Activated T-cell treated with anti-CD3 and anti-CD28 coated beads for 4 hours (primary cell): ENCODE results near the gene NR2F6.
A peak's percentile ranks its signal among the peaks of the same experiment; 100 is the strongest.

ENCODE experiments used
- DNase-seq: peaks from one replicate; pipeline ENCODE4 v3.0.0-alpha.2; 2020

The NR2F6 gene

DNA sequence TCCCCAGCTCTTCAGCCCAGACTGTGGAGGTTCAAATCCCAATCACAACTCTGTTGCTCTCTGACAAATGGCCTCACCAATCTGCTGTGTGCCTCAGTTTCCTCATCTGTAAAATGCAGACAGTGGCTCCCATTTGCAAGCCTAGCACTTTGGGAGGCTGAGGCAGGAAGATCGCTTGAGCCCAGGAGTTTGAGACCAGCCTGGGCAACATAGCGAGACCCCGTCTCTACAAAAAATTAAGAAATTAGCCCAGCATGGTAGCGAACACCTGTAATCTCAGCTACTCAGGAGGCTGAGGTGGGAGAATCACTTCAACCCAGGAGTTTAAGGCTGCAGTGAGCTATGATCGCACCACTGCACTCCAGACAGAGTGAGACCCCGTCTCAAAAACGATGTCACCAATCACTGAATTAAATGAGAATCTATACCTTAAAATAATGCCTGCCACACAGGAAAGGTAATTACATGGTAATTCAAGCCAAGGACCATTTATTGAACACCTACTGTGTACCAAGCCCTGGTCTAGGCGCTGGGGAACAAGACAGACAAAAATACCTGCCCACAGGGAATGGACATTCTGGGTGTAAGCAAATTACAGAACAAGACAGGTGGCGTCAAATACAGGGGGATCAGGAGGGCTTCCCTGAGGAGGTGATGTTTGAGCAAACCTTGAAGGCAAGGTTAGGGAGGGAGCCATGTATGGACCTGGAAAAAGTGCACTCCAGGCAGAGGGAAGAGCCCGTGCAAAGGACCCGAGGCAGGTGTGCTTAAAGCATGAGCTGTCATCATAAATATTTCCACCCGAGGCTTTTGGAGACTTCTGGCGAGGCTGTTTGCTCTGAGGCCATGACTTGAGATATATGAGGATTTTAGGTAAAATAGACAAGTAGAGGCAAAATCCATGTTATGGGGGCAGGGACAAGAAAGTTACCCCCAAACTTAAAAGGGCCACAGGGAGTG is 7.7 kb downstream of the NR2F6 start:
- DNase-seq, result no peak

- DNase-seq, result no peak
Measured at GRCh38 chr19:17236811-17237543, 8.7 kb downstream of the NR2F6 start.

- DNase-seq, result no peak
Measured at GRCh38 chr19:17235971-17236777, 9.5 kb downstream of the NR2F6 start.

DNA sequence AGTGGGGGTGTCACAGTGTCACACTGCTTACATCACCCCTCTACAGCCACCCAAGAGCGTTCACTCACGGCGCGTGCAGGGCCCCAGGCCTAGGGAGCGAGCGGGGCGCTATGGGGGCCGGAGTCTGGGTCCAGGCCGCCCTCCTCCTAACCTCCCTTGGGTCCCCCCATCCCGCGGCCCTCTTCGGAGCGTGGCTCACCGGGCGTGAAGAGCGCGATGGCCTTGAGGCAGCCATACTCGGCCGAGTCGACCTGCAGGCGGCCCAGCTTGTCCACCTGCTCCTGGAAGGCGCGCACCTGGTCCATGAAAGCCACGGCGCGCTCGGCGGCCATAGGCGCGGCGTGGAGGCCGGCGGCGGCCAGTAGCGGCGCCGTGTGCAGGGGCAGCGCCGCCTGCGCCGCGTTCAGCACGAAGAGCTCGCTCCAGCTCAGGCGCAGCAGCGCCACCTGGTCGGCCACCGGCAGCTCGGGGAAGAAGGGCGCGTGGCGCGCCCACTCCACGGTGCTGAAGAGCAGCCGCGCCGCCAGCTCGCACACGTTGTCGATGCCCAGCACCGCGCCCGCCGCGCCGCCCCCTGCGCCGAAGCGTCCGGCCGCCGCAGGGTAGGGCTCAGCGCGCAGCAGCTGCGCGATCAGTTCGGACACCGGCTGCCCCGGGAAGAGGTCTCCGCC is 10.3 kb downstream of the NR2F6 start:
- DNase-seq, result peak; percentile 51

DNA sequence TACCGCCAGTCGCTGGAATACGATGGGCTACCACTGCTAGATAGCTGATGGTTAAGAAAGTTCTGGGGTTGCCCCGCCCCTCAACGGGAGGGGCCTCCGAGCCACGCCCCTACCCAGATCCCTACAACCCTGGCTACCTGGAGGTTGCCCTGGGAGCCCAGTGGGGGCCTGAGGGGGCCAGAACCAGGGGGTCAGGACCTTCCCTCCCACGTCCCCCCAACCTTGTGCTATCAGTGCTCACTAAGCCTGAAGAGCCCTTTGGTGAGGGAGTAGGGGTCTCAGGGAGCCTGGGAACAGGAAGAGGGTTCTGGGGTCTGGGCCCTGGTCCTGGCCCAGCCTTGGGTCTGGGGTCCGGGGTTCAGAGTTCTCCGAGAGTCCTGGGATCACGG is 10.8 kb downstream of the NR2F6 start:
- peak; percentile 50 for DNase-seq

DNA sequence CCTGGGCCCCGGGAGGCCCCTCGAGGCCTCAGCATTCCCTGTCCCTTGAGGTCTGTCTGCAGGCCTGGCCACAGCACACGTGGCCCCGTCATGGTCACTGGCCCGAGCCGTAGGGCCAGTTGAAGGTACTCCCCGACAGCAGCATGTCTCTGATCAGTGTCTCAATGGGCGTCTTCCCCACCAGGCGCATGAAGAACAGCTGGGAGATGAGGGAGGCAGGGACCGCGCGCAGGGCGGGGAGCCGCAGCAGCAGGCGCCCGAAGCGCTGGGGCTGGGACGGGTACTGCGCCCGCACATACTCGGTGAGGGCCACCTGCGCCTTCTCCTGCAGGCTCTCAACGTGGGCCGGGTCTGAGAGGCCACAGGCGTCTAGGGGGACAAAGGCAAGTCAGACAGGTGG is 13.5 kb downstream of the NR2F6 start:
- DNase-seq, result no peak

- no peak for DNase-seq
Measured at GRCh38 chr19:17229890-17230289, 15.8 kb downstream of the NR2F6 start.

GRCh38 chr19:17227798-17228367 is 17.8 kb downstream of the NR2F6 start:
- no peak for DNase-seq

GRCh38 chr19:17226002-17226933 is 19.5 kb downstream of the NR2F6 start, which contains the start of gene OCEL1:
Gene OCEL1, plus strand, starts transcription at chr19:17226226. Its CDS starts 22 bp downstream, at chr19:17226248.
- peak; percentile 92 for DNase-seq

DNA sequence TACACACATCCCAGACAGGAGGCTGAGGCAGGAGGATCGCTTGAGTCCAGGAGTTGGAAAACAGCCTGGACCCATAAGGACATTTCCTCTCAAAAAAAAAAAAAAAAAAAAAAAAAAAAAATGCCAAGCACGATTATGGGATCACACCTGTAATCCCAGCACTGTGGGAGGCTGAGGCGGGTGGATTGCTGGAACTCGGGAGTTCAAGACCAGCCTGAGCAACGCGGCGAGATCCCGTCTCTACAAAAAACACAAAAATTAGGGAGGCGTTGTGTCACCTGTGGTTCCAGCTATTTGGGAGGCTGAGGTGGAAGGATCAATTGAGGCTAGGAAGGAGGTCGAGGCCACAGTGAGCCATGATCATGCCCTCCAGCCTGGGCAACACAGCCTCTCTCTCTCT is 20.7 kb downstream of the NR2F6 start:
- DNase-seq, result no peak

GRCh38 chr19:17220207-17220758 is 25.4 kb downstream of the NR2F6 start:
- DNase-seq, result no peak

GRCh38 chr19:17219286-17219685 is 26.4 kb downstream of the NR2F6 start:
- no peak for DNase-seq

DNA sequence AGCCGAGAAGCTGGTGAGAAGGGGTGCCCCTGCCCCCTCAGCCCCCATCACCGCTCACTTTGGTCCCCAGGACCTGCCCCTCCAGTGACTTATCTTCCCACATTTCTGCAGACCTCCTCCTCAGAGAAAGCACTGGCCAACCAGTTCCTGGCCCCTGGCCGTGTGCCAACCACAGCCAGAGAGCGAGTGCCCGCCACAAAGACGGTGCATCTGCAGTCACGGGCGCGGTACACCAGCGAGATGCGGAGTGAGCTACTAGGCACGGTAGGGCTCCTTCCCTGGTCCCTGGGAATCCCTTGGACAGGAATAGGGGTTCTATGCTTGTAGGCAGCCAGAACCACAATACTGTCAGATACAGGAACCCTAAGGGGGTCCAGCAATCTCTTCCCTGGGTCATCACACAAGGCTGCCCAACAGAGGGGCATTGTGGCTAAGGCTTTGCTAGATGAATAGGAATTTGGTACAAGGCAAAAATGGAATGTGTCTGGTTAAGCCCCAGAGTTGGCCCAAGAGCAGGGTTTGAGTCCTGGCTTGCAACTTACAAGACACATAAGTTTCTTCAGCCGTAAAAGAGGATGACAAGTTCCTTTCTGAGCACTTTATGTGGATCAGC is 29.6 kb downstream of the NR2F6 start:
- no peak for DNase-seq

DNA sequence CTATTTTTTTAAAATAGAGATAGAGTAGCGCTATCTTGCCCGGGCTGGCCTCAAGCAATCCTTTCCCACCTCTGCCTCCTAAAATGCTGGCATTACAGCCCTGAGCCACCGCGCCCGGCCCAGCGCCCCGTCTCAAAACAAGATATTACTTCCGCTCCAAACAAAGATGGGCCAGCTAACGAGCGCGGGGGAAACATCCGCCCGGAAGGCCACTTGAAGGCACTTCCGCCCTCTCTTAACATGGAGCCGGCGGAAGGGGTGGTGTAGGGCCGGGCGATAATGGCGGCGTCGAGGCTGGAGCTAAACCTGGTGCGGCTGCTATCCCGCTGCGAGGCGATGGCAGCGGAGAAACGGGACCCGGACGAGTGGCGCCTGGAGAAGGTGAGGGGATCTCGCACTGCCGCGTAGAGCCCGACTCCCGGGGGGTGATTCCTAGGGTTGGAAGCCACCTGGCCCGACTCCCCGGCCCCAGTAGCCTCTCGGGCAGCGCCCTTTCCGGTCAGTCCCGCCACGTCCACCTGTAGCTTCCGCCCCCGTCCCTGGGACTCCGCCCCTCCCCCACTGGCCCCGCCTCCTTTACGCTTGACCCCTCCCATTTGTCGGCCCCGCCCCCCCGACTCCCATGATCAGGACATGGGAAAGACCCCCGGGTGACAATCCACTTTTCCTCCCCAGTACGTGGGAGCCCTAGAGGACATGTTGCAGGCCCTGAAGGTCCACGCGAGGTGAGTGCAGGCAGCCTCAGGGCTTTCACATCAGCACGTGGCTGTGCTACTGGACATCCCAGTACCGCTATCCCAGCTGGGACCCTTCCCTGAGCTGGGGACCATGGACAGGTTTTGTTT is 30.4 kb downstream of the NR2F6 start, which contains the start of gene USE1:
Gene USE1, plus strand, starts transcription at position 231 of the 845 bp plus-strand sequence. Its CDS starts 49 bp downstream, at position 280.
- peak; percentile 75 for DNase-seq

DNA sequence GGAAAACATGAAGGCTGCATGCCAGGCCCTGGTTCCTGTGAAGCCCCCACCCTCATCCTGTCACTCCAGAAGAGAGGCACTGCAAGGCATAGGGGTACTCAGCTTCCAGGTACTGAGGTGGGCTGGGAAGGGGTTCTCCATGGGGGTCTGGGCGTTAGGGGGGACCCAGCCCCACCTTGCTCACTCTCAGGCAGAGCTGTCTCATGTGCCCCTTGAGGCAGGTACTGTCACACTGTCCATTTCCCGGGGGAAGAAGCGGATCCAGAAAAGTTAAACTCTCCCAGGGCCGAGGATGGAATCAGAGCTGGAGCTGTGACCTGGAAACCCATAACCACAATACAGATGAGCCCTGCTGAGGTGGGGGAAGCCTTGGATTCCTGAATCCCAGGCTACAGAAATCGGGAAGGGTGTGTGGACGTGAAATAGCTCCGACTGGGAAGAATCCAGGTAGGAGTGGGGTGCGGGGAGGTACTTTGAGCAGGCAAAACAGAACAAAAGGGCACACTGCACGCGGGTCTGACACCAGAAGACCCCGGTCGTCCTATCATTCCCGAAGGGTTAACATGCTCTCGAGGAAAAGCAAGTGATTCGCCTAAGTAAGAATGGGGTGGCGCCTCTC is 31.1 kb downstream of the NR2F6 start:
- no peak for DNase-seq

DNA sequence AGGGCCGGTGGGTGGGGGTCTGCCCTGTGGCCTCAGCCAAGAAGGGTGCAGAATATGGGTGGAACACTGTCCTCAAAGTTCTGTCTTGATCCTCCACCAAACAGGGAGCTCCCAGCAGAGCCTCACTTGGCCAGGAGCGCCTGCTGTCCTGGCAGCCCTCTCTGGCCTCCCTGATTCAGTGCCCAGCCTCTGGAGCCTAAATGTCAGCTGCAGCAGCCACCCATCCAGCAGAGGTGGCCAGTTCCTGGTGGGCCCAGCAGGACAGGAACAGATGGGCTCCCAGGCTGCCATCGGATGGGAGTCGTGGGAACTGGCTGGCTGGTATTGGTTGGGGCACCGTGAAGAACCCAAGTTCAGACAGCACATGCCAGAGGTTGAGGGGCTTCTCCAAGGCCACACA is 32.4 kb downstream of the NR2F6 start:
- DNase-seq, result no peak

- DNase-seq, result no peak
Measured at GRCh38 chr19:17211547-17212446, 33.9 kb downstream of the NR2F6 start.
